Endodermal cell (in vitro differentiated cells): Measurements from ENCODE around the gene SYNDIG1L. TPM values are rescaled to one million over a fixed set of nuclear protein-coding genes. Genes with fewer than 3 reads are reported as not detected.

Experiments used
- DNase-seq: peaks from one replicate; pipeline ENCODE4 v3.0.0-alpha.2; 2017
- H3K27ac ChIP-seq: 2 replicates; pipeline ENCODE4 v1.5.1; 2013; ENCODE audit warnings: mild to moderate bottlenecking, low read depth, low read length, moderate library complexity
- H3K27me3 ChIP-seq: 2 replicates; pipeline ENCODE4 v1.6.1; 2013; ENCODE audit warnings: mild to moderate bottlenecking, low read length, moderate library complexity; ENCODE audit not compliant: insufficient read depth, control insufficient read depth, poor library complexity, severe bottlenecking
- H3K36me3 ChIP-seq: 2 replicates; pipeline ENCODE4 v1.7.0; 2013; ENCODE audit warnings: mild to moderate bottlenecking, low read length, moderate library complexity; ENCODE audit not compliant: control insufficient read depth, insufficient read depth
- H3K4me1 ChIP-seq: one replicate; pipeline ENCODE4 v1.7.0; 2013; ENCODE audit warnings: low read length; ENCODE audit not compliant: control insufficient read depth, insufficient read depth
- H3K4me3 ChIP-seq: 2 replicates; pipeline ENCODE4 v1.5.1; 2013; ENCODE audit warnings: mild to moderate bottlenecking, low read length, moderate library complexity
- H3K9ac ChIP-seq: 2 replicates; pipeline ENCODE4 v1.6.1; 2013; ENCODE audit warnings: mild to moderate bottlenecking, low read length, moderate library complexity; ENCODE audit not compliant: poor library complexity, severe bottlenecking; ENCODE audit errors: extremely low read depth
- H3K9me3 ChIP-seq: 2 replicates; pipeline ENCODE4 v1.6.1; 2013; ENCODE audit warnings: mild to moderate bottlenecking, low read length, moderate library complexity; ENCODE audit not compliant: control insufficient read depth
- H3K27ac Mint-ChIP-seq: 2 replicates; pipeline ENCODE4 v1.8.0; 2020; ENCODE audit warnings: mixed read lengths
- H3K27me3 Mint-ChIP-seq: 2 replicates; pipeline ENCODE4 v1.8.0; 2021; ENCODE audit warnings: mild to moderate bottlenecking, mixed read lengths; ENCODE audit not compliant: insufficient read depth
- H3K36me3 Mint-ChIP-seq: 2 replicates; pipeline ENCODE4 v1.8.0; 2020; ENCODE audit warnings: low read depth, mixed read lengths
- H3K4me1 Mint-ChIP-seq: 2 replicates; pipeline ENCODE4 v1.8.0; 2020; ENCODE audit warnings: mixed read lengths
- H3K4me3 Mint-ChIP-seq: 2 replicates; pipeline ENCODE4 v1.8.0; 2020; ENCODE audit warnings: mild to moderate bottlenecking, moderate library complexity, mixed read lengths
- H3K9me3 Mint-ChIP-seq: 2 replicates; pipeline ENCODE4 v1.8.0; 2020; ENCODE audit warnings: mild to moderate bottlenecking, mixed read lengths
- WGBS, 2 experiments: methylation state at CpG; one replicate each; pipeline versions ENCODE4 v1.1.5 to v1.1.7; 2013; ENCODE audit warnings: missing lambda C conversion rate in 2 of 2, mixed read lengths in 1 of 2; ENCODE audit not compliant: insufficient coverage in 1 of 2, insufficient read length in 1 of 2; 5-methylcytosine and 5-hydroxymethylcytosine counted together
- total RNA-seq, 2 donors: library from RNA; stranded (reverse); fragmentation: NEBNext Ultra II Directional in 1 of 2; extraction: Animal tissue kit (Norgen Biotek cat#: 25700) in 1 of 2; gene quantifications; 2 replicates in 1 of 2; 3 replicates in 1 of 2; pipeline ENCODE4 v1.2.1, GENCODE V29; 2021
- TF ChIP-seq, protein P1 (sequence below): fragments of 200-600 bp; sonication (generic); conservative IDR thresholded peaks from 2 replicates; pipeline ENCODE4 v1.5.0; 2021; ENCODE audit warnings: antibody characterized with exemption, mild to moderate bottlenecking

The SYNDIG1L gene
- total RNA-seq, 2 donors from 2014 or later: 2.0 to 4.1 TPM

DNA sequence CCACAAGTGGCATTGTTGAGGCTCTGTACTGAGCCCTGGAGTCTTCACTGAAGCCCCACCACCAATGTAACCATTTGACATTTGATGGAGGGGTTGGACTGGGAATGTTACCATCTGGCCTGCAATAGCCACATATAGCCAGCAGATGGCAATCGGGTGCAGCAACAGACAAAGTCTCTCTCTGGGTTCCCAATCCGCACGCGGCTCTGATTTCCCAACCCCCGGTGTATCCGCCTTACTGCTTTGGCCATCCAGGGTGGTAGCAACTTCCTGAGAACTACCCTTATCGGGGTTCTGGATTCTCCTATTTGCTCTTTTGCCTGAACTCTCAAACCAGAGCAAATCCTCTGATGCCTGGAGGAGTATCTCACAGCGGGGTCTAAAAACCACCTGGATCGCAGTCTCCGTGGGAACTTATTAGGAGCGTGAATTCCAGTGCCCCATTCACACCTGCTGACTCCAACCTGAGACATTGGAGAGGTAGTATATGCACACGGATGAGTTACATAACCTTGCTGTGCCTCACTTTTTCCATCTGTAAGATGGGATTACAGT is 63.6 kb downstream of the SYNDIG1L start:
- Mint-ChIP-seq H3K27ac (peak overlapping the region; percentile 60), H3K27me3 (no peaks in the 10 kb centered on the region), H3K4me1 (peaks cover 48% of the 10 kb centered on the region), H3K36me3 (peaks cover 47% of the 10 kb centered on the region), H3K9me3 (no peaks in the 10 kb centered on the region), H3K4me3 (no peak overlapping the region)
- TF ChIP-seq, protein P1, sequence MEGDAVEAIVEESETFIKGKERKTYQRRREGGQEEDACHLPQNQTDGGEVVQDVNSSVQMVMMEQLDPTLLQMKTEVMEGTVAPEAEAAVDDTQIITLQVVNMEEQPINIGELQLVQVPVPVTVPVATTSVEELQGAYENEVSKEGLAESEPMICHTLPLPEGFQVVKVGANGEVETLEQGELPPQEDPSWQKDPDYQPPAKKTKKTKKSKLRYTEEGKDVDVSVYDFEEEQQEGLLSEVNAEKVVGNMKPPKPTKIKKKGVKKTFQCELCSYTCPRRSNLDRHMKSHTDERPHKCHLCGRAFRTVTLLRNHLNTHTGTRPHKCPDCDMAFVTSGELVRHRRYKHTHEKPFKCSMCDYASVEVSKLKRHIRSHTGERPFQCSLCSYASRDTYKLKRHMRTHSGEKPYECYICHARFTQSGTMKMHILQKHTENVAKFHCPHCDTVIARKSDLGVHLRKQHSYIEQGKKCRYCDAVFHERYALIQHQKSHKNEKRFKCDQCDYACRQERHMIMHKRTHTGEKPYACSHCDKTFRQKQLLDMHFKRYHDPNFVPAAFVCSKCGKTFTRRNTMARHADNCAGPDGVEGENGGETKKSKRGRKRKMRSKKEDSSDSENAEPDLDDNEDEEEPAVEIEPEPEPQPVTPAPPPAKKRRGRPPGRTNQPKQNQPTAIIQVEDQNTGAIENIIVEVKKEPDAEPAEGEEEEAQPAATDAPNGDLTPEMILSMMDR: peak; percentile 96
- no peak overlapping the region for H3K27ac ChIP-seq
- no peaks in the 10 kb centered on the region for H3K9me3 ChIP-seq
- H3K4me3 ChIP-seq: no peak overlapping the region
- DNase-seq: peak; percentile 98
- WGBS, 2 experiments: 43 to 44% methylated on average over 12 of the region's 12 CpGs
- peaks cover 16% of the 10 kb centered on the region for H3K4me1 ChIP-seq
- no peaks in the 10 kb centered on the region for H3K27me3 ChIP-seq
- no peak overlapping the region for H3K9ac ChIP-seq
- H3K36me3 ChIP-seq: peaks cover 38% of the 10 kb centered on the region

GRCh38 chr14:74360163-74360562 is 65.8 kb downstream of the SYNDIG1L start:
- DNase-seq: no peak
- H3K36me3 Mint-ChIP-seq: peaks cover 63% of the 10 kb centered on the region
- no peaks in the 10 kb centered on the region for H3K9me3 Mint-ChIP-seq
- H3K27me3 Mint-ChIP-seq: no peaks in the 10 kb centered on the region
- no peak overlapping the region for H3K9ac ChIP-seq
- peaks cover 44% of the 10 kb centered on the region for H3K4me1 Mint-ChIP-seq
- 82 to 86% methylated on average over 3 of the region's 3 CpGs for WGBS, 2 experiments
- no peaks in the 10 kb centered on the region for H3K9me3 ChIP-seq
- H3K4me1 ChIP-seq: peaks cover 16% of the 10 kb centered on the region
- H3K27me3 ChIP-seq: no peaks in the 10 kb centered on the region
- TF ChIP-seq, protein P1: no peak
- no peak overlapping the region for H3K4me3 Mint-ChIP-seq
- no peak overlapping the region for H3K4me3 ChIP-seq
- H3K27ac ChIP-seq: no peak overlapping the region
- peak overlapping the region; percentile 35 for H3K27ac Mint-ChIP-seq
- peaks cover 55% of the 10 kb centered on the region for H3K36me3 ChIP-seq

GRCh38 chr14:74358176-74358829 is 67.7 kb downstream of the SYNDIG1L start:
- Histone ChIP-seq H3K36me3 (peaks cover 55% of the 10 kb centered on the region), H3K27me3 (no peaks in the 10 kb centered on the region), H3K9ac (no peak overlapping the region), H3K4me1 (peaks cover 10% of the 10 kb centered on the region), H3K27ac (no peak overlapping the region), H3K9me3 (no peaks in the 10 kb centered on the region), H3K4me3 (no peak overlapping the region)
- Mint-ChIP-seq H3K36me3 (peaks cover 60% of the 10 kb centered on the region), H3K27ac (no peak overlapping the region), H3K4me1 (peaks cover 31% of the 10 kb centered on the region), H3K9me3 (no peaks in the 10 kb centered on the region), H3K4me3 (no peak overlapping the region), H3K27me3 (no peaks in the 10 kb centered on the region)
- TF ChIP-seq, protein P1: no peak
- no peak for DNase-seq
- 96 to 98% methylated on average over 15 to 17 of the region's 17 CpGs for WGBS, 2 experiments
